Measurements from ENCODE around the gene CMTM5.

DNA sequence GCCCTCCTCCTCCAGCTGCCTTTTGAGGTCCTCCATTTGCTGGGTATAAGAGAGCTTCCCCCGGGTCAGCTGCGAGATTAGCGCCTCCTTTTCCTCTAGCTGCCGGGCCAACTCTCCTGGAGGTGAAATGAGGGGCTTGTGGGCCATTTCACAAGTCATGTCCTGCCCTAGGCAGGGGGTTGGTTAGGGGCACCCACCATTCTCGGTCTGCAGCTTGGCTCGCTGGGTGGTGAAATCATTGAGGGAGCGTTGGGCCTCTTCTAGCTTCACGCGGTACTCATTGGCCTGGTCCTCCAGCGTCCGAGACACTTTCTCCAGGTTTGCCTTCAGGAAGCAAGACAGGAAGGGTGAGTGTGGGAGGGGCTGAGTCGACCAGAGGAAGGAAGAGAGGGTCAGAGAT, 12.6 kb downstream of the CMTM5 start:
- TF ChIP-seq POLR2A (IDR thresholded peaks at IDR 0.05) (no peak), EP300 (IDR thresholded peaks at IDR 0.05) (no peak), POLR2AphosphoS5 (IDR thresholded peaks at IDR 0.05) (no peak)
- TF ChIP-seq, protein P1, sequence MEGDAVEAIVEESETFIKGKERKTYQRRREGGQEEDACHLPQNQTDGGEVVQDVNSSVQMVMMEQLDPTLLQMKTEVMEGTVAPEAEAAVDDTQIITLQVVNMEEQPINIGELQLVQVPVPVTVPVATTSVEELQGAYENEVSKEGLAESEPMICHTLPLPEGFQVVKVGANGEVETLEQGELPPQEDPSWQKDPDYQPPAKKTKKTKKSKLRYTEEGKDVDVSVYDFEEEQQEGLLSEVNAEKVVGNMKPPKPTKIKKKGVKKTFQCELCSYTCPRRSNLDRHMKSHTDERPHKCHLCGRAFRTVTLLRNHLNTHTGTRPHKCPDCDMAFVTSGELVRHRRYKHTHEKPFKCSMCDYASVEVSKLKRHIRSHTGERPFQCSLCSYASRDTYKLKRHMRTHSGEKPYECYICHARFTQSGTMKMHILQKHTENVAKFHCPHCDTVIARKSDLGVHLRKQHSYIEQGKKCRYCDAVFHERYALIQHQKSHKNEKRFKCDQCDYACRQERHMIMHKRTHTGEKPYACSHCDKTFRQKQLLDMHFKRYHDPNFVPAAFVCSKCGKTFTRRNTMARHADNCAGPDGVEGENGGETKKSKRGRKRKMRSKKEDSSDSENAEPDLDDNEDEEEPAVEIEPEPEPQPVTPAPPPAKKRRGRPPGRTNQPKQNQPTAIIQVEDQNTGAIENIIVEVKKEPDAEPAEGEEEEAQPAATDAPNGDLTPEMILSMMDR (IDR thresholded peaks at IDR 0.05), result no peak

All from upper lobe of left lung (tissue), 4 donors.